Activated B cell treated with CpG ODN at 0.5 μM for 24 hours (primary cell): ENCODE data around the gene TPRN. TPM values are rescaled to one million over a fixed set of nuclear protein-coding genes. Genes with fewer than 3 reads are reported as not detected.

Experiments used
- ATAC-seq: fragments of 200-7000 bp; cut with Tn5 transposase; one replicate; pipeline ENCODE4 v1.10.0; 2021; ENCODE audit warnings: low read depth, mild to moderate bottlenecking, moderate library complexity
- CTCF ChIA-PET: fragments of 350-600 bp; sonication (Branson Sonifier 250); formaldehyde crosslinking; loops from one replicate; lab custom pipeline; 2021; ENCODE audit warnings: antibody characterized with exemption; lab: Charles Lee
- POLR2A ChIA-PET: fragments of 350-600 bp; sonication (Branson Sonifier 250); formaldehyde crosslinking; loops from one replicate; lab custom pipeline; 2021; ENCODE audit warnings: antibody characterized with exemption; lab: Charles Lee
- DNase-seq: peaks from one replicate; pipeline ENCODE4 v3.0.0; 2022
- H3K27ac Mint-ChIP-seq: one replicate; pipeline ENCODE4 v1.8.0; 2020; ENCODE audit warnings: mixed read lengths
- H3K27me3 Mint-ChIP-seq: one replicate; pipeline ENCODE4 v1.8.0; 2021; ENCODE audit warnings: mixed read lengths
- H3K36me3 Mint-ChIP-seq: one replicate; pipeline ENCODE4 v1.8.0; 2021; ENCODE audit warnings: low read depth, mixed read lengths
- H3K4me1 Mint-ChIP-seq: one replicate; pipeline ENCODE4 v1.8.0; 2021; ENCODE audit warnings: mixed read lengths
- H3K4me3 Mint-ChIP-seq: one replicate; pipeline ENCODE4 v1.8.0; 2020; ENCODE audit warnings: mild to moderate bottlenecking, mixed read lengths
- H3K9me3 Mint-ChIP-seq: one replicate; pipeline ENCODE4 v1.8.0; 2020; ENCODE audit warnings: mixed read lengths
- CTCF ChIP-seq: fragments of 200-600 bp; IDR thresholded peaks from one replicate; pipeline ENCODE4 v1.8.0; 2022; ENCODE audit warnings: antibody characterized with exemption, mild to moderate bottlenecking
- intact Hi-C: fragments of 100-400 bp; cut with micrococcal nuclease; formaldehyde crosslinking; loops from one replicate; pipeline ENCODE4 v1.15.1; 2024
- total RNA-seq: library from RNA; stranded (reverse); gene quantifications from 2 replicates; pipeline ENCODE4 v1.2.3, GENCODE V29; 2022

TPRN gene
- total RNA-seq, 1 donor from 2014 or later: 11.4 TPM

- H3K27me3 Mint-ChIP-seq: peaks cover 8% of the 10 kb centered on the region
- intact Hi-C loops: loop anchor here (2.0 kb wide), 4 partner anchors 63 to 157 kb away; partner anchors contain the start of genes MAN1B1, PAXX and RNF208
- peaks cover 14% of the 10 kb centered on the region for H3K4me1 Mint-ChIP-seq
- H3K9me3 Mint-ChIP-seq: no peaks in the 10 kb centered on the region
- ChIA-PET CTCF (interaction anchor here (1.1 kb wide), 1 partner anchor 13 kb away, joined by 3 read pairs; no protein-coding TSS in a partner anchor), POLR2A (interaction anchor here (0.6 to 3.1 kb wide), 12 partner anchors 11 to 91 kb away, joined by 3 to 76 read pairs (median 14); partner anchors contain the start of genes ANAPC2, GRIN1, MAN1B1 and SSNA1)
- DNase-seq (no peak), ATAC-seq (no peak)
- H3K4me3 Mint-ChIP-seq: no peak overlapping the region
- H3K36me3 Mint-ChIP-seq: no peaks in the 10 kb centered on the region
- TF ChIP-seq CTCF: no peak
- peak overlapping the region; percentile 30 for H3K27ac Mint-ChIP-seq
These were observed 50.5 kb downstream of the TPRN start for GRCh38 chr9:137149942-137150616.

GRCh38 chr9:137149363-137149762 lies 51.2 kb downstream of the TPRN start:
- DNase-seq: no peak
- no peak overlapping the region for H3K27ac Mint-ChIP-seq
- CTCF ChIA-PET: interaction anchor here (0.6 to 1.1 kb wide), 2 partner anchors 13 to 14 kb away, joined by 3 read pairs; no protein-coding TSS in a partner anchor

GRCh38 chr9:137148661-137149060 lies 51.9 kb downstream of the TPRN start:
- no peak for ATAC-seq
- H3K27ac Mint-ChIP-seq: no peak overlapping the region

More at GRCh38 chr9:137149363-137149762, 51.2 kb downstream of the TPRN start:
- intact Hi-C loops: no loop called here
- peaks cover 6% of the 10 kb centered on the region for H3K27me3 Mint-ChIP-seq
- peaks cover 14% of the 10 kb centered on the region for H3K4me1 Mint-ChIP-seq
- POLR2A ChIA-PET: interaction anchor here (0.6 to 3.1 kb wide), 3 partner anchors 17 to 230 kb away, joined by 3 to 76 read pairs (median 5); no protein-coding TSS in a partner anchor
- ATAC-seq: no peak
- no peak for TF ChIP-seq CTCF
- H3K9me3 Mint-ChIP-seq: no peaks in the 10 kb centered on the region
- H3K36me3 Mint-ChIP-seq: no peaks in the 10 kb centered on the region
- no peak overlapping the region for H3K4me3 Mint-ChIP-seq

GRCh38 chr9:137148242-137148641 lies 52.3 kb downstream of the TPRN start:
- Mint-ChIP-seq H3K27me3 (peaks cover 14% of the 10 kb centered on the region), H3K4me3 (no peak overlapping the region), H3K27ac (no peak overlapping the region), H3K4me1 (peaks cover 14% of the 10 kb centered on the region), H3K36me3 (no peaks in the 10 kb centered on the region), H3K9me3 (no peaks in the 10 kb centered on the region)
- intact Hi-C loops: no loop called here
- DNase-seq (no peak), ATAC-seq (no peak)
- ChIA-PET POLR2A (interaction anchor here (1.2 kb wide), 1 partner anchor 11 kb away, joined by 3 read pairs; no protein-coding TSS in a partner anchor), CTCF (no interaction called here)
- TF ChIP-seq CTCF: no peak

More at GRCh38 chr9:137148661-137149060, 51.9 kb downstream of the TPRN start:
- CTCF ChIA-PET: no interaction called here
- Mint-ChIP-seq H3K4me3 (no peak overlapping the region), H3K36me3 (no peaks in the 10 kb centered on the region), H3K9me3 (no peaks in the 10 kb centered on the region), H3K27me3 (peaks cover 10% of the 10 kb centered on the region), H3K4me1 (peaks cover 14% of the 10 kb centered on the region)
- no peak for TF ChIP-seq CTCF
- intact Hi-C loops: no loop called here
- POLR2A ChIA-PET: interaction anchor here (0.6 to 1.2 kb wide), 2 partner anchors 12 to 229 kb away, joined by 3 to 5 read pairs; no protein-coding TSS in a partner anchor
- no peak for DNase-seq

GRCh38 chr9:137147793-137148160 lies 52.8 kb downstream of the TPRN start:
- Mint-ChIP-seq H3K4me3 (no peak overlapping the region), H3K4me1 (peaks cover 14% of the 10 kb centered on the region), H3K27ac (no peak overlapping the region), H3K36me3 (no peaks in the 10 kb centered on the region), H3K27me3 (peaks cover 17% of the 10 kb centered on the region), H3K9me3 (no peaks in the 10 kb centered on the region)
- no peak for DNase-seq
- ChIA-PET POLR2A (interaction anchor here (1.2 kb wide), 1 partner anchor 11 kb away, joined by 3 read pairs; no protein-coding TSS in a partner anchor), CTCF (no interaction called here)
- intact Hi-C loops: no loop called here
- TF ChIP-seq CTCF: no peak
- no peak for ATAC-seq
